ENCODE data around the gene IER5L.

Gene IER5L

GRCh38 chr9:129138476-129139232 is 39.4 kb downstream of the IER5L start:
- Histone ChIP-seq H3K4me2 (ENCODE audit: low read length, poor library complexity, severe bottlenecking) (no peak overlapping the region), H3K27me3 (ENCODE audit: control insufficient read depth in 1 of 2, insufficient read depth in 1 of 2, low read length in 2 of 2) (no peaks in the 10 kb centered on the region), H3K9ac (ENCODE audit: low read length) (peak overlapping the region; percentile 94), H4K8ac (ENCODE audit: low read length) (peak overlapping the region; percentile 92), H2AK5ac (ENCODE audit: low read length, severe bottlenecking) (peak overlapping the region; percentile 11), H3K14ac (ENCODE audit: low read length in 2 of 2) (no peak overlapping the region), H3K4ac (ENCODE audit: low read depth in 1 of 2, low read length in 2 of 2) (peak overlapping the region; percentile 82 to 91), H3K4me3 (ENCODE audit: insufficient read depth in 1 of 2, low read depth in 1 of 2, low read length in 2 of 2) (peak overlapping the region in 1 of 2 experiments; percentile 77), H2AFZ (ENCODE audit: low read depth, low read length) (no peak overlapping the region), H4K91ac (ENCODE audit: low read length) (peak overlapping the region; percentile 98), H3K4me1 (ENCODE audit: control insufficient read depth, insufficient read depth, low read depth, low read length) (peaks cover 42% of the 10 kb centered on the region), H2BK12ac (ENCODE audit: low read length in 2 of 2) (peak overlapping the region; percentile 29 to 88), H3K27ac (ENCODE audit: low read length, poor library complexity, severe bottlenecking) (peak overlapping the region; percentile 58), H3K9me3 (ENCODE audit: control insufficient read depth, low read length) (no peaks in the 10 kb centered on the region), H2BK120ac (ENCODE audit: low read depth, low read length) (peak overlapping the region; percentile 83), H3K36me3 (ENCODE audit: control insufficient read depth in 1 of 2, insufficient read depth in 2 of 2, low read depth in 1 of 2, low read length in 2 of 2) (peaks cover 46 to 50% of the 10 kb centered on the region in 2 experiments), H3K79me1 (replicated peaks; ENCODE audit: low read length, poor library complexity, severe bottlenecking) (peaks cover 2% of the 10 kb centered on the region), H3K23ac (ENCODE audit: low read length in 2 of 2) (no peak overlapping the region), H2BK15ac (ENCODE audit: low read depth, poor library complexity, severe bottlenecking) (peak overlapping the region; percentile 52), H2BK5ac (ENCODE audit: low read depth, low read length, poor library complexity, severe bottlenecking) (peak overlapping the region; percentile 50), H3K18ac (ENCODE audit: low read depth in 1 of 2, low read length in 2 of 2) (peak overlapping the region; percentile 83 to 85)
- peak; percentile 79 for DNase-seq
- 49% methylated on average over 21 of the region's 21 CpGs for WGBS

- 77% methylated on average over 9 of the region's 9 CpGs for WGBS
- Histone ChIP-seq H4K91ac (ENCODE audit: low read length) (peak overlapping the region; percentile 98), H3K4me1 (ENCODE audit: control insufficient read depth, insufficient read depth, low read depth, low read length) (peaks cover 39% of the 10 kb centered on the region), H2BK5ac (ENCODE audit: low read depth, low read length, poor library complexity, severe bottlenecking) (peak overlapping the region; percentile 10), H3K27ac (ENCODE audit: low read length, poor library complexity, severe bottlenecking) (peak overlapping the region; percentile 58), H3K9ac (ENCODE audit: low read length) (peak overlapping the region; percentile 94), H3K4me3 (ENCODE audit: insufficient read depth in 1 of 2, low read depth in 1 of 2, low read length in 2 of 2) (peak overlapping the region in 1 of 2 experiments; percentile 77), H3K79me1 (replicated peaks; ENCODE audit: low read length, poor library complexity, severe bottlenecking) (peaks cover 5% of the 10 kb centered on the region), H2BK15ac (ENCODE audit: low read depth, poor library complexity, severe bottlenecking) (peak overlapping the region; percentile 52), H3K4ac (ENCODE audit: low read depth in 1 of 2, low read length in 2 of 2) (peak overlapping the region; percentile 82 to 91), H3K27me3 (ENCODE audit: control insufficient read depth in 1 of 2, insufficient read depth in 1 of 2, low read length in 2 of 2) (no peaks in the 10 kb centered on the region), H3K14ac (ENCODE audit: low read length in 2 of 2) (no peak overlapping the region), H3K18ac (ENCODE audit: low read depth in 1 of 2, low read length in 2 of 2) (peak overlapping the region; percentile 85 to 86), H3K9me3 (ENCODE audit: control insufficient read depth, low read length) (no peaks in the 10 kb centered on the region), H3K36me3 (ENCODE audit: control insufficient read depth in 1 of 2, insufficient read depth in 2 of 2, low read depth in 1 of 2, low read length in 2 of 2) (peaks cover 46 to 48% of the 10 kb centered on the region in 2 experiments), H2AK5ac (ENCODE audit: low read length, severe bottlenecking) (no peak overlapping the region), H3K4me2 (ENCODE audit: low read length, poor library complexity, severe bottlenecking) (no peak overlapping the region), H2BK120ac (ENCODE audit: low read depth, low read length) (peak overlapping the region; percentile 83), H2BK12ac (ENCODE audit: low read length in 2 of 2) (peak overlapping the region; percentile 88 to 89), H3K23ac (ENCODE audit: low read length in 2 of 2) (no peak overlapping the region), H2AFZ (ENCODE audit: low read depth, low read length) (no peak overlapping the region), H4K8ac (ENCODE audit: low read length) (peak overlapping the region; percentile 92)
- no peak for DNase-seq
Observed at GRCh38 chr9:129138144-129138462, 40.0 kb downstream of the IER5L start.

- peak overlapping the region; percentile 98 for H4K91ac ChIP-seq (ENCODE audit: low read length)
- peak overlapping the region; percentile 88 to 89 for H2BK12ac ChIP-seq (ENCODE audit: low read length in 2 of 2)
- H3K4ac ChIP-seq (ENCODE audit: low read depth in 1 of 2, low read length in 2 of 2): peak overlapping the region; percentile 82 to 91
- no peak overlapping the region for H3K27ac ChIP-seq (ENCODE audit: low read length, poor library complexity, severe bottlenecking)
- H3K18ac ChIP-seq (ENCODE audit: low read depth in 1 of 2, low read length in 2 of 2): peak overlapping the region; percentile 85 to 86
- H2AK5ac ChIP-seq (ENCODE audit: low read length, severe bottlenecking): no peak overlapping the region
- peak overlapping the region; percentile 92 for H4K8ac ChIP-seq (ENCODE audit: low read length)
- H3K4me1 ChIP-seq (ENCODE audit: control insufficient read depth, insufficient read depth, low read depth, low read length): peaks cover 39% of the 10 kb centered on the region
- H3K27me3 ChIP-seq (ENCODE audit: control insufficient read depth in 1 of 2, insufficient read depth in 1 of 2, low read length in 2 of 2): no peaks in the 10 kb centered on the region
- H3K4me3 ChIP-seq (ENCODE audit: insufficient read depth in 1 of 2, low read depth in 1 of 2, low read length in 2 of 2): no peak overlapping the region
- H3K23ac ChIP-seq (ENCODE audit: low read length in 2 of 2): no peak overlapping the region
- DNase-seq: no peak
- peak overlapping the region; percentile 52 for H2BK15ac ChIP-seq (ENCODE audit: low read depth, poor library complexity, severe bottlenecking)
- H3K4me2 ChIP-seq (ENCODE audit: low read length, poor library complexity, severe bottlenecking): no peak overlapping the region
- peaks cover 10% of the 10 kb centered on the region for H3K79me1 ChIP-seq (replicated peaks; ENCODE audit: low read length, poor library complexity, severe bottlenecking)
- H2BK5ac ChIP-seq (ENCODE audit: low read depth, low read length, poor library complexity, severe bottlenecking): no peak overlapping the region
- H2AFZ ChIP-seq (ENCODE audit: low read depth, low read length): no peak overlapping the region
- peak overlapping the region; percentile 94 for H3K9ac ChIP-seq (ENCODE audit: low read length)
- 86% methylated on average over 19 of the region's 19 CpGs for WGBS
- H2BK120ac ChIP-seq (ENCODE audit: low read depth, low read length): peak overlapping the region; percentile 54
- H3K9me3 ChIP-seq (ENCODE audit: control insufficient read depth, low read length): no peaks in the 10 kb centered on the region
- peaks cover 48 to 51% of the 10 kb centered on the region in 2 experiments for H3K36me3 ChIP-seq (ENCODE audit: control insufficient read depth in 1 of 2, insufficient read depth in 2 of 2, low read depth in 1 of 2, low read length in 2 of 2)
- peak overlapping the region in 1 of 2 experiments; percentile 30 for H3K14ac ChIP-seq (ENCODE audit: low read length in 2 of 2)
Observed at GRCh38 chr9:129137292-129138143, 40.5 kb downstream of the IER5L start.

All from mesenchymal stem cell (in vitro differentiated cells and primary cell).